GM19463 (cell line): ENCODE measurements around the gene CREBBP.
A peak's percentile ranks its signal among the peaks of the same experiment; 100 is the strongest.

ENCODE experiments used
- ATAC-seq: cut with Tn5 transposase; IDR thresholded peaks from one replicate; pipeline ENCODE4 v1.9.1; 2021; ENCODE audit warnings: mild to moderate bottlenecking, moderate library complexity; ENCODE audit not compliant: unreplicated experiment

Gene CREBBP

GRCh38 chr16:3879887-3880564 lies 487 bp downstream of the CREBBP start:
- peak; percentile 49 for ATAC-seq

DNA sequence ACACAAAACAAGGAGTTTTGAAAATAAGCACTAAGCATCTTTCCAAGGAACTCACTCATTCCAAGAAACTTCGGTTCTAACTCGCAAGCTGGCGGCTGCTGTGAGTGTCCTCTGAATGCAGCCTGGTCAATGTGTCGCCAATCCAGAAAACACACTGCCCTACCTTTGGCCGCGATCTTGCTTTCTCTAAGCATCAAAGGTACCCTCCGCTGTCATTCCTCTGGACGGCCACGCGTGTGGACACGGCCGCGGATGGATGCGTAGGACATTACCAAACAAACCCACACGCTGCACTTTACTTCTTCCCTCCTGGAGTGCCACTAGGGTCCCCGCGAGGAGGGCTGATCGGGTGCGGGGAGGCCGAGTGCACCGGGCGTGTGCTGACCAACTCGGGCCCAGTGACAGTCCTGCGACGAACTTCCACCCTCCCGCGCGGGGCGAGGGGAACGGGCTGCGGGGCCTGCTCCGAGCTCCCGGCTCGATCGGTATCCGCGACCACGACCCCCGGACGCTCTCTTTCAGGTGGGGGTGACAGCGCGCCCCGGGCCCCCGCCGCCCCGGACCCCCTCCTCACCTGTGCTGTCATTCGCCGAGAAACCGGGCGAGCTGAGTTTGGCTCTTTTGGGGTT lies 1.1 kb downstream of the CREBBP start:
- ATAC-seq, result no peak

GRCh38 chr16:3878610-3879009 lies 1.9 kb downstream of the CREBBP start:
- no peak for ATAC-seq

DNA sequence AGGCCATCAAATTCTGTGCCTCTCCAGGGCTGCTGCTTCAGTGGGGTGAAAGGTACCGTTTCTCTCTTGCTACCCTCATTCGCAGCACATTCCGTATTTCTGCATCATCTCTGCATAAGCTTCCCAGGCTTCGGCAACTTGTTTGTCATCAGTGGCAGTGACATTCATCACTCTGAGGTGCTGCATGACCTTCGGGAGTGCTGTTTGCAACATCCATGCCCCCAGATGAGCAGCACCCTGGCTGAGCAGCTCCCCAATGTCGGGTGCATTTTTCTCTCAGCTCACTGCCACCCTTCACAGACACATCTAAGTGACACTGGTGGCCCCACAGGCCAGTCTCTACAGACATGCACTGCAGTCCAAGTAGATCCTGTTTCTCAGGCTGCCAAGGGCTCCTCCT lies 3.8 kb downstream of the CREBBP start:
- no peak for ATAC-seq

- ATAC-seq, result no peak
Measured at GRCh38 chr16:3876160-3876559, 4.4 kb downstream of the CREBBP start.

GRCh38 chr16:3874794-3875692 lies 5.5 kb downstream of the CREBBP start:
- no peak for ATAC-seq

- no peak for ATAC-seq
Measured at GRCh38 chr16:3874242-3874641, 6.3 kb downstream of the CREBBP start.

DNA sequence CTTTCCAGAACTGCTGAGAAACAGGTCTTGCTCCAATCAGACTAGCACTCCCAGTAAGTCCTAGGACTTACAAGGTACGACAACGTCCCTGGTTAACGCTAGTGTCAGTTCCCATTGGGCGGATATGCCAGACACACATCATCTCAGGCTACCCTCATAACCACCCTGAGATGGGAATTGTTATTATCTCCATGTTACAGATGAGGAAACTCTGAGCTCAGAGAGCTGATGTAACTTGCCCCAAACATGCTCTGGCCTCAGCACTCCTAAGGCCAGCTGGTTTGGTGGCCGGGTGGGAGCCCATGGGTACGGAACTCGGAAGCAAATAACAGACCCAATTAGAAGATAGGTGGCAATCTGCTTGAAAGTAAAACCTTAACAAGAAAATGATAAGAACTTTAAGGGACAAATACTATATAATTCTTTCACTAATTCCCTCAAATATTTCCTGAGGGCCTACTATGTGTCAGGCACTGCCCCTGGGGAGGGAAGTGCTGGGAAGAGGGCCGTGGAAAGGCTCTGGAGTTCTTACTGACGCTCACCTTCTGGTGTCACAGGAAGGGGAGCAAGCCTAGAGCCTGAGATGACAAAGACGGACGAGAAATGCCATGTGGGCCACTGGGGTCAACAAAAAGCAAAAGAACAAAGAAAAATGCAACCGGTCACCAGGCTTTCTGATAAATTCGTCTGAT lies 6.9 kb downstream of the CREBBP start:
- ATAC-seq, result no peak

DNA sequence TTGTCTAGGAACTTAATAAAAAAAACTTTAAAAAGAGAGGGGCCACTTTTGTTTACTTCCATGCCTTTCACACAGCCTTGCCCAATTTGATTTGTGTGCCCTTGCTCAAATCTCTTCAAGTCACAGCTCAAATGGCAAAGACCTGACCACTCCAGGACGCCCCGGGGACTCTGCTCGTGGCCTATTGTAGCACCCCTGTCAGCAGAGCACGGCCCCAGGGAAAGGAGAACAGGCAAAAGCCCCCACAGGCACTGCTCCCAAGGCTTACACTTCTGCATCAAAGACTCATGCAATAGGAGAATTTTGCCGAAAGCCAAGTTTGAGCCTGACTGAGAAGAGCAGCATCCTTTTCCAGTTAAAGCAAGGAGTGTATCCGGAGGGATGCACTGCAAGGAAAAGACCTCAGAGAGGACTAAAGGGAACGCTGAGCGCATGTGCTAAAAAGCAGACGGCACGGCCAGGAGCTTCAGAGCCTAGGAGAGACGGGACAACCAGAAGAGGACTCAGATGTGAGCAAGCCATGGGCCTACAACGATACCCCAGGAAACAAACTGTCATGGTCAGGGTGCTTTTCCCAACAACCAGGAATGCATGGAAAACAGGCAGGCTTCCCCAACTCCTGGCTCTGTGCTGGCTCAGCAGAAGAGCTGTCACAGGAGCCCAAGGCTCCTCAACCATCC lies 8.2 kb downstream of the CREBBP start:
- no peak for ATAC-seq

DNA sequence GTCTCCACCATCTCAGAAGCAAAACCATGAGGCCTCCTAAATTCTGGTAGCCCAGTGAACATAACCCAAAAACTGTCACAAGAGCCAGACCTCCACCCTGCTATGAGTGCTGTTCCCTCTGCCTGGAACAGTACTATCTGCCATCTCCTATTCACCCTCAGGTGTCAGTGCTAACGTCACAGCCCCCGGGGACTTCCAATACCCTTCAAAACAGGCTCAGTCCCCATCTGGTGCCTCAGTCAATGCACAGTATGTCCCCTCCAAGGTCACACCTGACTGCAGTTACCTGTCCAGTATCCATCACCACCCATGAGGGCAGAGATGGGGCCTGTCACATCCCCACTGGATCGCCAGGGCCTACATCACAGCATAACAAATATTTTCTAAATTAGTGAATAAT lies 11.5 kb downstream of the CREBBP start:
- ATAC-seq, result no peak

DNA sequence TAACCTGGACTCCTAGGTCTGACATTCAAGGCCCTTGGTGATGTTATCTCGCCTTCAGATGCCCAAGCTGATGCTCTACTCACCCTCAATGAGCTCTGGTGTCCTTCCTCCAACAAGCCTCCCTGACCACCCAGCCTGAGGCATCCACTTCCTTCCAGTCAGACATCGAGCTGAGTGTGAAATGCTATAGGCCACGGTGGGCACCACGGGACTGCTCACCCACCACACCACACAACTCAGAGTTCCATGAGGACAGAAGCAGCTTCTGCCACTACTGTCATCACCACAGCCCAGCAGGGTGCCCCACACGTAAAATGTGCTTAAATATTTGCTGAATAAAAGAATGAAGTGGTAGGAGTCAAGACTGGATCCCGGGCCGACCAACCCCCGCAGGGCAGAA lies 12.0 kb downstream of the CREBBP start:
- ATAC-seq, result no peak

DNA sequence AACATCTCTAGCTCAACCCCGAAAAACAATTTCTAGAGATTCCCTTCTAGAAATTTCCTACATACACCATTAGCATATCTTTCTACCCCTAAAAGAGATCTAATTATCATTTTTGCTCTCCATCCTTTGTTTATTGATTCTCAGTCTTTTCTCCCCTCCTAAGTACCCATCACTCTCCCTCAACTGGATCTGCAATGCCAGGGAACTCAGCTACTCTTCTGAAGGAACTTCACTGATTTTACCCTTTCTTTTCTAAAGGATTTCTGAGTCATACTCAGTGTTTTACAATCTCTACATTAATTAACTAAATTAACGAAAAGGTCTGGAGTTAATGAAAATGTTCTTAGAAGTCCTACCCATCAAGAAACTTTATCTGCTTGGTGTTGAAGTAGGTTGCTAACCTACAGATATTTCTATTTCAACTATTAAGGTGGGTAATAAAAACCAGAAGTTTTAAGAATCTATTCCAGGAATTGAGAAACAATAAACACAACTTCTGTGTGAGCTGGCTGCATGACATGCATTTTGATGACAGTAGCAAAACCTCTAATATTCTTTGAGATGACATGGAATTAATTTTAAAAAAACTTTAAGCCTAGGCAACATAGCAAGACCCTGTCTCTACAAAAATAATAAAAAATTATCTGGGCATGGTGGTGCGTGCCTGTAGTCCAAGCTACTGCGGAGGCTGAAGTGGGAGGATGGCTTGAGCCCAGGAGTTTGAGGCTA lies 13.6 kb downstream of the CREBBP start:
- no peak for ATAC-seq

DNA sequence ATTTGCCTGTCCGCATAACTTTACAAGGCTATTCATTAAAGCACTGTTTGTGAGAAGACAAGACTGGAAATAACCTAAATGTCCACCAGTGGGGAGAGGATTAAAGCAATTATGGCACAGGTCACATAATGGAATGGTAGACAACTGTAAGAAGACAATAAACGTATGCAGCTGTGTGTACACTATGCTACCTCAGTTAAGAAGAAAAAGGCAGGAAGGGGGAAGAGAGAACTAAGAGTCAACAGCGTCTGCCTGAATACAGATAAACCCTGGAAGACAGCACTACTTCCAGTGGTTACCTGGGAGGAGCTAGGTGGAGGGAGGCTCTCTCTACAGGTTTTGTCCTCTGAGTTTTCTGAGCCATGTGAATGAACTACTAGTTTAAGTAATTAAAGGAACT lies 15.3 kb downstream of the CREBBP start:
- no peak for ATAC-seq

DNA sequence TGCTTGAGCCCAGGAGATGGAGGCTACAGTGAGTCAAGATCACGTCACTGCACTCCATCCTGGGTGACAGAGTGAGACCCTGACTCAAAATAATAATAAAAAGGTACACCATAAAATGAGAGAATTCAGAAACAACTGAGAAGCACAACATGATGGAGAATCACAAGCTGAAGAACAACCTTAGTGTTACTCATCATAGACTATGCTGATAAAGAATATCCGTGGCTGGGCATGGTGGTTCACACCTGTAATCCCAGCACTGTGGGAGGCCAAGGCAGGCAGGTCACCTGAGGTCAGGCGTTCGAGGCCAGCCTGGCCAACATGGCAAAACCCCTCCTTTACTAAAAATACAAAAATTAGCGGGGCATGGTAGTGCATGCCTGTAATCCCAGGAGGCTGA lies 16.0 kb downstream of the CREBBP start:
- ATAC-seq, result no peak

GRCh38 chr16:3863587-3863986 lies 16.9 kb downstream of the CREBBP start:
- no peak for ATAC-seq

GRCh38 chr16:3861808-3862451 lies 18.6 kb downstream of the CREBBP start:
- ATAC-seq, result no peak

DNA sequence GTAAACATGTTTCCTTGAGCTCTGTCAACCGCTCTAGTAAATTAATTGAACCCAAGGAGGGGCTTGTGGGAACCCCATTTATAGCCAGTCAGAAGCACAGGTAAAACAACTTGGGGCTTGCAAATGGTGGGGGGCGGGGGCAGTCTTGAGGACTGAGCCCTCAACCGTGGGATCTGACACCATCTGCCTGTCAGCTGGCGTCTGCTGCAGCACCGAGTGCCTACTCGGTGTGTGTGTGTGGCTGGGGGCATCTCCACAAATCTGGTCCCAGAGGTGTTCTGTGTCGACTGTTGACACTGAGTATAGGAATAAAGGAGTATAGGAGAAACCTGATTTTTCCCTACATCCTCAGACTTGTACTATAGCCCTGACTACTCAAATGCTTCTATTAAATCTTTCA lies 20.6 kb downstream of the CREBBP start:
- ATAC-seq, result no peak

DNA sequence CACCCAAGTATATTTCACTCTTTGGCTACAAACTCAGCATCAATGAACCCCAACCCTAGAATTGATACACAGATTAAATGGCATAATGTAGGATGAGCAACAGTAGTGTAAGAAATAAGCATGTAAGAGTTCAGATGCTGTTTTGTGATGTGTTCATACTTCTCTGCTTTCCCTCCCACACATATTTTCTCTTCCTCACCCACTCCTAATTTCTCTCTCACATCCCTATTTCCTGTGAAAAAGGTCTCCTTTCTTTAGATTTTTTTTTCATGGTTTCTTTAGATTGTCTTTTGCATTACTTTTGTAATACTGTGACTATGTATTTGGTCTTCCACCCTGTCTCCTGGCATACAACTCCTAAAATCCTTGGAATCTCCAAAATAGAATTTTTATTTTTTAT lies 21.7 kb downstream of the CREBBP start:
- no peak for ATAC-seq

- ATAC-seq, result no peak
Measured at GRCh38 chr16:3857189-3858043, 23.1 kb downstream of the CREBBP start.
